IgD-negative memory B cell (primary cell): ENCODE measurements around the gene NABP1. TPM values are rescaled to one million over a fixed set of nuclear protein-coding genes. Genes with fewer than 3 reads are reported as not detected.

Source experiments
- H3K27ac Mint-ChIP-seq, 3 donors: one replicate each; pipeline ENCODE4 v1.8.0; 2020 to 2022; ENCODE audit warnings: mild to moderate bottlenecking in 3 of 3, mixed read lengths in 3 of 3, moderate library complexity in 1 of 3
- H3K27me3 Mint-ChIP-seq: one replicate; pipeline ENCODE4 v1.8.0; 2021; ENCODE audit warnings: mixed read lengths
- H3K36me3 Mint-ChIP-seq: one replicate; pipeline ENCODE4 v1.8.0; 2020; ENCODE audit warnings: mild to moderate bottlenecking, mixed read lengths
- H3K4me1 Mint-ChIP-seq, 3 donors: one replicate each; pipeline ENCODE4 v1.8.0; 2020 to 2022; ENCODE audit warnings: mixed read lengths in 3 of 3, mild to moderate bottlenecking in 1 of 3
- H3K4me3 Mint-ChIP-seq, 4 donors: one replicate each; pipeline ENCODE4 v1.8.0; 2020 to 2022; ENCODE audit warnings: mild to moderate bottlenecking in 4 of 4, mixed read lengths in 4 of 4, moderate library complexity in 3 of 4
- H3K9me3 Mint-ChIP-seq, 3 donors: one replicate each; pipeline ENCODE4 v1.8.0; 2020 to 2021; ENCODE audit warnings: mixed read lengths in 3 of 3, mild to moderate bottlenecking in 1 of 3
- polyA plus RNA-seq: library from polyadenylated mRNA; unstranded; fragments of 300-500 nt; fragmentation: Illumina TruSeq; gene quantifications from one replicate; pipeline ENCODE4 v1.2.3, GENCODE V29; 2021

NABP1 gene
- polyA plus RNA-seq, 1 donor from 2014 or later, result 12.4 TPM

DNA sequence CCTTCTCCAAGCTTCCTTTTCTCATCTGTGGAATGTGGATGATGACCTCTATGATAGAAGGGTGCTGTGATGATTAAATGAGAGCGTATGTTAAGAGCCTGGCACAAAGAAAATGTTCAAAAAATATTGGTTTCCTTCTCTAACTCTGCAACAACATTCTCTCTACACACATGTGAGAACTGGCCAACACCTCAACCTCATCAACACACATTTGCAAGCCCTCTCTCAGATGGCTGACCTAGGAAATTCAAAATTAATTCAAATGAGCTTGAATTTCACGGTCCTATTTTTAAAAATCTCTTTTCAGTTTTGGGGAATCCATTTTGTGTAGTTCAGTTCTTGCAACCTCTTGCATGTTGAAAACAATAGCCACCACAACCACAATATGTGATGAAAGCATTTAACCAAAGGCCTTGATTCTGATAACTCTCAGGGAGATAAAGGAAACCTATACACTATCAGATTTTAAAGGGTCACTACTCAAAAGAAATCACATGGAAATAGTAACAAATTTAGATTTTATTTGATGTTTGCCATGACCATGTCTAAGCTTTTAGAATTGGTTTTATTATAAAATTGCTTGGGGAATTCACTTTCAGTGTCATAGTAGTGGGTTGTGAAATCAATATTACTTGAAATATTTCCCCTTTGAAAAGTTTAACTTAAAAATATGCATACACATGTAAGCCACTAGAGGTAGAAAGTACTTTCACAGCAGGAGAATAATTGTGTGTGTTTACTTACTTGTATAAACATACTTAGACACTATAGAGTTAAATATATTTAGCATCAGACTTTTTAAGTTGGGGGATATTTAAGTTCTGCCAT is 16.6 kb upstream of the NABP1 start:
- Mint-ChIP-seq H3K9me3 (peaks cover 0 to 2% (median 0%) of the 10 kb centered on the region in 3 donors), H3K27me3 (no peaks in the 10 kb centered on the region), H3K4me3 (peak overlapping the region in 1 of 4 donors; percentile 52), H3K4me1 (peaks cover 0 to 6% (median 4%) of the 10 kb centered on the region in 3 donors), H3K36me3 (peaks cover 6% of the 10 kb centered on the region), H3K27ac (no peak overlapping the region)

DNA sequence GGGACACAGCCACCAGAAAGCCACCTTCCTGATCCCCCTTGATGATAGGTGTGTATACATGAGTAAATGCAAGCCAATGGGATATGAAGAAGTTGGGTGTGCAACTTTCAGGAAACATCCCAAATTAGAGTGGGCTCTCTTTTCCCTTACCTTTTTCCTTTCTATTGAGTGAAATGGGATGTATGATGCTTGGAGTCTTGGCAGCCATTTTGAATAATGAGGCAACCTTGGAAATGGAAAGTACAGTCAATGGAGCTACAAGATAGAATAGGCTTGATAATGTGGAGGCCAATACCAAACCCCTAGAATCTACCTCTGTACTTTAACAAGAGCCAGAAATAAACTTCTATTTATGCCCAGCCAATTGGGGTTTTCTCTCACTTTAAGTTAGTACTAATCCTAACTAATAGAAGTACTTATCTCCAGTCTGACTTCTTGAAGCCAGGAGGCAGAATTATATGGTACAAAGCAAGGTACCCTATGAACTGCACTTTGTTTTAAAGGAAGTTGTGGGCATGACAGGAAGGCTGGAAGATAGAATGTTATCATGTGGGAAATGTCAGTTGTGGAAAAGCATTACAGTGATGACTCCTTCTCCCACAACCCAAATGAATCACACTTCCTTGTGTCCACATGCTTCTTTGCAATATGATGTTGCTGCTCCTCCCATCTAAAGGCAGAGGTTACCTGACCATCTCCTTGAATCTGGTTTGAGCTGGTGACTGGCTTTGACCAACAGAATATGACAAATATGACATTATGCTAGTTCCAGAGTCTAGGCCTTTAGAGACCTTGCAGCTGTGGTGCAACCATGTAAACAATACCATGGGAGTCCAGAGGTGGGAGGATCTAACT is 12.9 kb upstream of the NABP1 start:
- no peaks in the 10 kb centered on the region for H3K27me3 Mint-ChIP-seq
- H3K9me3 Mint-ChIP-seq, result peaks cover 0 to 2% (median 0%) of the 10 kb centered on the region in 3 donors
- H3K4me3 Mint-ChIP-seq, result no peak overlapping the region
- H3K36me3 Mint-ChIP-seq, result peaks cover 6% of the 10 kb centered on the region
- H3K4me1 Mint-ChIP-seq, result peaks cover 14 to 21% (median 18%) of the 10 kb centered on the region in 3 donors
- H3K27ac Mint-ChIP-seq, result no peak overlapping the region

DNA sequence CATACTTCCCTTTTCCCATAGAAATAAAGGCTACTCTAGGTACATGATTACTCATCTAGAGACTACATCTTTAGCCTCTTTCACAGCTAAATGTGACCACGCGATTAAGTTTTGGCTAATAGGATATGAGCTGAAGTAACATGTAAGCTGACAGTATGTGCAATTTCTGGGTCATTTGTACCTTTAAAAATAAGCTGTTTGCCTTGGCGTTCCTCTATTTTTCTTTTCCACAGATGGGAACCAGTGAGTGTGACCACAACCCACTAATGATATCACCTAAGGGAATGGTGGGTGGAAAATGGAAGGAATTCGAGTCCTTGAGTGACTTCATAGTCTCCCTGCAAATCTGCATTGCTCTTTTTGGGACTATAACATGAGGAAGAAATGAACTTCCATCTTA is 11.7 kb upstream of the NABP1 start:
- Mint-ChIP-seq H3K27me3 (no peaks in the 10 kb centered on the region), H3K27ac (peak overlapping the region in 1 of 3 donors; percentile 20), H3K4me1 (peaks cover 14 to 20% (median 20%) of the 10 kb centered on the region in 3 donors)

DNA sequence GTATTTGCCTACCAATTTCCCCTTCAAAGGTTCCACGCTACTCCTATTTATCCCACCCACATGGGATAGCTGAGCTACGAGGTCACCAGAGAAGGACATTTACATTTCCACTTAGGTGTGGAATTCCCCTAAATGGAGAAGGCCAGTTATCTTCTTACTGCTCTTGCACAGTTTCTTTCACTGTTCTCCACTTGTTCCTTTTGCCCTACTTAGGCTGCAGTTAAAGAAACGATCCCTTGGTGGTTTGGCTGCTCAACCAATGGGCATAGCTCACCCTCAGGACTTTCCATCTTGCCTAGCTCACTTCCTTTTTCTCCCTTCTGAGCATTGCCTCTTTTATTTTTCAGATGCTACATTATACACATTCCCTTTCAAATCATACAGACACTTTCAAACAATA is 11.2 kb upstream of the NABP1 start:
- Mint-ChIP-seq H3K9me3 (peaks cover 0 to 2% (median 0%) of the 10 kb centered on the region in 3 donors), H3K27me3 (no peaks in the 10 kb centered on the region), H3K27ac (peak overlapping the region in 1 of 3 donors; percentile 20), H3K4me3 (peak overlapping the region in 2 of 4 donors; percentile 39 to 55), H3K4me1 (peaks cover 14 to 20% (median 19%) of the 10 kb centered on the region in 3 donors), H3K36me3 (peaks cover 6% of the 10 kb centered on the region)

More for the DNA sequence above, 11.7 kb upstream of the NABP1 start:
- H3K9me3 Mint-ChIP-seq, result peaks cover 0 to 2% (median 0%) of the 10 kb centered on the region in 3 donors
- peak overlapping the region in 1 of 4 donors; percentile 55 for H3K4me3 Mint-ChIP-seq
- H3K36me3 Mint-ChIP-seq, result peaks cover 6% of the 10 kb centered on the region

DNA sequence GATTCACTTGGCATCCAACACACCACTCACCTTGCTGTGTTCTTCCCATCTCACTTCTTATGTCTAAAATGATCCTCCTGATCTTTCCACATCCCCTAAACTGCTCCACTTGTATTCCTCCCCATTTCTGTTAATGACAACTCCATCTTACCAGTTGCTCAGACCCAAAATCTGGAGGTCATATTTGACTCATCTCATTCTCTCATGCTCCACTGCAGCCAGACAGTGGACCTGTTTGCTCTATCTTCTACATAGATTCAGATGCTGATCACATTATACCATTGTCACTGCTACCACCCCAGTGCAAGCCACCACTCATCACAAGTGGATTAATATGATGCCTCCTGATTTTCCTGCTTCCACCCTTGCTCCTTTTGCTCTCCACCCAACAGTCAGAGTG is 7.9 kb upstream of the NABP1 start:
- Mint-ChIP-seq H3K4me3 (no peak overlapping the region), H3K36me3 (no peaks in the 10 kb centered on the region), H3K27ac (no peak overlapping the region)

DNA sequence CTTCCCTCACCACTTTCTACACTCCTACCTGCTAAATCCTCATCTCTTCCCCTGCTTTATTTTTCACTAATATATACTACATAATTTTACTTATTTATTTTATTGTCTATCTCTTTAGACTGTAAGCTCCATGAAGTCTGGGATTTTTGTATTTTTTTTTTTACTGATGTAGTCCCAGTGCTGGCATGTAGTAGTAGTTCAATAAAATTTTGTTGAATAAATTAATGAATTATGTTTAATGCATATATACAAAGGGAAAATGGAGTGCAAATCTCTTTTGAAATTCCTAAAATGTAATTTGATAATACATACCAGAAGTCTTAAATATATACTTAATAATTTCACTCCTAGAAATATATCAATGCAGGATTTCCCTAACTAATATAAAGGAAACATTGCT is 7.1 kb upstream of the NABP1 start:
- H3K9me3 Mint-ChIP-seq, result no peaks in the 10 kb centered on the region
- no peaks in the 10 kb centered on the region for H3K36me3 Mint-ChIP-seq
- H3K4me3 Mint-ChIP-seq, result no peak overlapping the region
- H3K27ac Mint-ChIP-seq, result no peak overlapping the region
- H3K27me3 Mint-ChIP-seq, result no peaks in the 10 kb centered on the region
- H3K4me1 Mint-ChIP-seq, result peaks cover 18 to 26% (median 23%) of the 10 kb centered on the region in 3 donors

More for the DNA sequence above, 7.9 kb upstream of the NABP1 start:
- H3K9me3 Mint-ChIP-seq, result no peaks in the 10 kb centered on the region
- peaks cover 14 to 19% (median 18%) of the 10 kb centered on the region in 3 donors for H3K4me1 Mint-ChIP-seq
- H3K27me3 Mint-ChIP-seq, result no peaks in the 10 kb centered on the region

DNA sequence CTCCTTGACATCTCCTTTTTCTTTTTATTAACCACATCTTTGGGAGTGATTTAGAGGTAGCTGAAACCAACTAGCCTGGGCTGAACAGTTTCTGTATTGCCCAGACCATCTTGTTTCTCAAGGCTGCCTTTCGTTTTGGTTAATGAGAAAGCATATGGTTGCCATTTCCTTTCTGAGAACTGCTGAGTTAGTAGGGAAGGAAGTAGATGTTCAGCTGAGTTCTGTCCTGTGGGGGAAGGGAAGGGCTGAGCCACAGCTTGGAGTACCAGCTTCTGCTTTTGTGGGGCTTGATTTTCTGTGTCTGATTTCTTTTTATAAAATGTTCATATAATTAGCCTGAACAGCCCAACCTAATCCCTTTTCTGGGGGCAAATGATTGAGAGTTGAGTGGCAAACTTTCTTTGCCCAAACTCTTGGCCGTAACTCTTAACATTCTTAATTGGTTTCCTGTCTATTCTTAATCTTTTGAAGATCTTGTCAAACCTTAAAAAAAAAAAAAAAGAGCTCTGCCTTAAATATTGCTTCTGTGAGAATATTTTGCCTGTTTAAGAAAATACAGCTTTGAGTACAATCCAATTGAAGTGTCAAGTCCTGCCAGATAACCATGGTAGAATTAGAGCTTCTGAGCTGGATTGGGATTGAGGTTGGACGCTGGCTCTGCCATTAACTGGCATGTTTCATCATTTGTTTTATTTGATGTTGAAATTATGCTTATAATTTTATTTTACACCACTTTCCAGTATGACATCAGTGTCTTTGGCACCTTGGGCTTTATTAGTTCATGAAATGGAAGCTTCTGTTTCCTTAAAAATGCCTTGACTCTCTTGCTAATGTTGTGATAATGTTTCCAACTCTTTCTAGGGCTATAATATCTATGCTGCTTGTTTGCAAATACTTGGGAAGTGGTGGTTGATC is 1.9 kb upstream of the NABP1 start:
- Mint-ChIP-seq H3K36me3 (no peaks in the 10 kb centered on the region), H3K4me1 (peaks cover 28 to 33% (median 31%) of the 10 kb centered on the region in 3 donors), H3K27ac (peak overlapping the region; percentile 99)

DNA sequence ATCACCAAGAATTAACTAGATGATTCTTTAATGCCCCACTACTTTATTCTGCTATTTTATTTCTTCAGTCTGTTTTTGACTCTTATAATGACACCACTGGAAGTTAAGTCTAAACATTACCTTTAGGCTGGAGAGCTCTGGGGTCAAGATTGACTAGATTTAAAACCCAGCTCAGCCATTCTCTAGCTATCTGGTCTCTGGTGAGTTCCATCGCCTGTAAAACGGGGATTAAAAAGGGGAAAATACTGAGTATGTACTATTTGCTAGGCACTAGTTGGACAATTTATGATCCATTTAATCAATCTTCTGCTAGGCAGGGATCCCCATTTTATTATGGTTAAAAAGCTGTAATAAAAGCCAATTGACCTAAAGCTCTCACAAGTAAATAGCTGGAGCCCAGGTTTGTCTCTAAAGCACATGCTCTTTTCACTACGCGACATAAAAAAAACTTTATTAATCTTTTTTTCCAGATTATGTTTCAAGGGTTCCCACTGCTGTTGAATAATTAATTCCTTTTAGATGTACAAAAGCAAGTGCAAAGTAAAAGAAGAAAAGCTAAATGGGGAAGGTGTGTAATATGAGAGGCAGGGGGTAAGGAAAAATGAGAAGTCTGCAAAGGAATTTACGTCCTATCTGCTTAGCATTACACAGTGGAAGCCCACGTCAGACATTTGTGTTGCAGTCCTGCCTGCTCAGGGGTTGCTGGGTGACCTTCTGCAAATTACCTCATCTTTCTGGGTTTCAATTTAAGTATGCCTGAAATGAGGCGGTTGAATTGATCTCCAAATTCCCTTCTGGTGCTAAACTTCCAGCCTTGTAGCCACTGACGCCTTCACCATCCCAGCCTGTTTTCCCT is 918 bp upstream of the NABP1 start:
- H3K4me1 Mint-ChIP-seq, result peaks cover 31 to 33% (median 33%) of the 10 kb centered on the region in 3 donors
- no peaks in the 10 kb centered on the region for H3K27me3 Mint-ChIP-seq
- H3K27ac Mint-ChIP-seq, result peak overlapping the region; percentile 99
- H3K4me3 Mint-ChIP-seq, result peak overlapping the region; percentile 94 to 100 (median 98)
- no peaks in the 10 kb centered on the region for H3K36me3 Mint-ChIP-seq
- no peaks in the 10 kb centered on the region for H3K9me3 Mint-ChIP-seq

More for the DNA sequence above, 1.9 kb upstream of the NABP1 start:
- no peaks in the 10 kb centered on the region for H3K9me3 Mint-ChIP-seq
- H3K27me3 Mint-ChIP-seq, result no peaks in the 10 kb centered on the region
- H3K4me3 Mint-ChIP-seq, result peak overlapping the region; percentile 94 to 100 (median 98)

DNA sequence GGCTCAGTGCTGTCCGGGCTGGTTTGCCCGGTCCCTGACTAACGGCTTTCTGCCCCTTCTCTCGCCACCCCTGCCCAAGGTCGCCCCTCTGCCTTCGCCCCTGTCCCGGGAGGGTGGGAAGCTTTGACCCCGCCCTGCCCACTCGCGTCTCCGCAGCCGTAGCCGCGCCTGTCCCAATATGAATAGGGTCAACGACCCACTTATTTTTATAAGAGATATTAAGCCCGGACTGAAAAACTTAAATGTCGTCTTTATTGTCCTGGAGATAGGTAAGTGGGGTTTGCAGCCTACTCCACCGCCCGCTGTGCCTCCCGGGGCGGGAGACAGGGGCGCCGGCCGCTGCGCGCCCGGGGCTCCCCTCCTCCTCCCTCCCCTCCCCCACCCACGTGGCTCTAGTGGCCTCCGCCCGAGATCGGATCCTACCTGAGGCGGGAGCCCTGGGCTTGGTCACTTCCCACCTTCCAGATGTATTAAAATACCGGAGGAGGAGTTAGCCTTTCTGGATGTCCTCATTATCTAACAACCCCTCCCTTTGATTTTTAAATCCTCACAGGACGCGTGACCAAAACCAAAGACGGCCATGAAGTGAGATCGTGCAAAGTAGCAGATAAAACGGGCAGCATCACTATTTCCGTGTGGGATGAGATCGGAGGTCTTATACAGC is 633 bp downstream of the NABP1 start:
- peak overlapping the region; percentile 99 for H3K27ac Mint-ChIP-seq
- H3K27me3 Mint-ChIP-seq, result no peaks in the 10 kb centered on the region
- no peaks in the 10 kb centered on the region for H3K9me3 Mint-ChIP-seq
- peaks cover 2% of the 10 kb centered on the region for H3K36me3 Mint-ChIP-seq
- H3K4me1 Mint-ChIP-seq, result peaks cover 35 to 41% (median 41%) of the 10 kb centered on the region in 3 donors
- peak overlapping the region; percentile 94 to 100 (median 98) for H3K4me3 Mint-ChIP-seq

DNA sequence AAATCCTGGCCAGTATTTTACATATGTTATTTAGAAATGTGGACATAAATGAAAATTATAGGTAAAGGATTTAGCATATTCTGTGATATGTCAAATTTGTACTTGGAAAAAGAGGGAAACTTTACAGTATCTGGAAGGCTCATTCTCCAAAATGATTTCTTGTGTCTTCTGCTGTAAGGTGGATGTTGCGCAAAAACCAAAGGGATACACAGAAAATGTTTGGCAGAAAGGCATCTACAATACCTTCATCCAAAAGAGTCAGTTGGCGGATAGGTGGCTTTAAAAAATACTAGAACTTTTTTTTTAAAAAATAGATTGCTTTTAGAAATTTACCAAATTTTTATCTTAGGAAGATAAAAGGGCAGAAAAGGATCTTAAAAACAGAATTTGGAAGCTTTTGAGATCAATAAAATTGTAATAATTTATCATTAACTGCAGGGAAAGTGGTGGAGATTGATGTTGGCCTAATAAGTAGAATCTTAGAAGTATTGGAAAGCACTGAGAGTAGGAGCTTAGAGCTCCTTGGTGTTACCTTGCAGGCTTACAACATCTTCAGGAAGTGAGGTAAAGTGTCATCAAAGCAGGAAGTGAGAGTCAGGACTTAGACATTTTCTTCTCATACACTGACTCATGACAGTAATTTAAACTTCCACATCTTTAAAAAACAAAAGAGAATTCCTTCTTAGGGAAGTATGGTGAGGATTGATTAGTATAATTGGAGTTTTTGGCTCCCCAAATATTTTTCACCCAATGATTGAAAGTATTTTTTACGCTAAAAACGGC is 2.1 kb downstream of the NABP1 start:
- H3K4me1 Mint-ChIP-seq, result peaks cover 32 to 41% (median 41%) of the 10 kb centered on the region in 3 donors
- H3K27ac Mint-ChIP-seq, result peak overlapping the region; percentile 99
- peaks cover 2% of the 10 kb centered on the region for H3K36me3 Mint-ChIP-seq
- no peaks in the 10 kb centered on the region for H3K9me3 Mint-ChIP-seq
- peak overlapping the region; percentile 94 to 100 (median 98) for H3K4me3 Mint-ChIP-seq
- no peaks in the 10 kb centered on the region for H3K27me3 Mint-ChIP-seq

DNA sequence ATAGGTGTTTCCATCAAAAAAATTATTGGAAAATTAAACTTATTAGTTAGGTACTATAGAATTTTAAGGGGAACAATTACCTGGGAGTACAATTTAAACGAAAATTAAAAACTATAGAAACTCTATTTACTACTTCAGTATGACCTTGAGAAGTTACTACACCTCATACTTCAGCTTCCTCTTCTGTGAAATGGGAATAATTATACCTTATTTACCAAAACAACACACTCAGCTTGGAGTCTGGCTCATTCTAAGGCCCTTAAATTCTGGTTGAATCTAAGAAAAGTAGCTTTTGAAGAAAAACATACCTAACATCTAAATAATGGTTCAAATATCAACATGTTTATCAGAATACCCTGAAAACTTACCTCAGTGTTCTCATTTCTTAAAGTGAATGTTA is 2.7 kb downstream of the NABP1 start:
- Mint-ChIP-seq H3K4me1 (peaks cover 31 to 40% (median 38%) of the 10 kb centered on the region in 3 donors), H3K9me3 (no peaks in the 10 kb centered on the region)

DNA sequence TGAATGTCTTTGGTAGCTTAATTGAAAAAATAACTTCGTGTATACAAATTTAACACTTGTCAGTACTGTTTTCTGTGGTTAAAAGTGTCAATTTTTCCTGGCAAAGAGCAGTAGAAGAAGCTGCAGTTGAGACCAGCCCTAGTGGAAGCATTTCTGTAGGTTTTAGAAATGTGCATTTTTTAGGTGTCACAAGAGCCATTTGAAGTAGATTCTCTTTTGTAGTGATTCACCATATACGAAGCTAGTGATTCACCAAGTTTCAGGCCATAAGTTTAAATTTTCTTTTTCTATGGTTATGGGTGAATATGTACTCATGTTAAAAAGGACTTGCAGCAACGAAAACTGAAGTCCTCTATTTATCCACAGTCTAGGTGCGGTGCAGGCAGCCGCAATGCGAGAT is 4.2 kb downstream of the NABP1 start:
- peaks cover 24 to 43% (median 37%) of the 10 kb centered on the region in 3 donors for H3K4me1 Mint-ChIP-seq
- peaks cover 4% of the 10 kb centered on the region for H3K36me3 Mint-ChIP-seq
- peak overlapping the region in 1 of 3 donors; percentile 27 for H3K27ac Mint-ChIP-seq
- H3K9me3 Mint-ChIP-seq, result no peaks in the 10 kb centered on the region
- H3K27me3 Mint-ChIP-seq, result no peaks in the 10 kb centered on the region
- H3K4me3 Mint-ChIP-seq, result no peak overlapping the region

More for the DNA sequence above, 2.7 kb downstream of the NABP1 start:
- H3K27me3 Mint-ChIP-seq, result no peaks in the 10 kb centered on the region
- H3K27ac Mint-ChIP-seq, result peak overlapping the region; percentile 99
- H3K4me3 Mint-ChIP-seq, result peak overlapping the region; percentile 94 to 100 (median 98)
- H3K36me3 Mint-ChIP-seq, result peaks cover 4% of the 10 kb centered on the region
